K562 (cell line): ENCODE measurements around the gene LRMDA.

Experiments used
- BRCA1 ChIP-seq, 2 experiments: fragments of 450-650 bp in 1 of 2; sonication (generic) in 1 of 2; formaldehyde crosslinking in 1 of 2; IDR thresholded peaks; 2 replicates each; pipeline versions ENCODE4 v1.5.0 to v1.6.1; 2017 to 2020; ENCODE audit warnings: mild to moderate bottlenecking in 1 of 2, missing genetic modification reagents in 1 of 2
- ETV5 ChIP-seq: sonication (generic); formaldehyde crosslinking; IDR thresholded peaks from 2 replicates; pipeline ENCODE4 v1.4.0; 2020; ENCODE audit warnings: low read depth, mild to moderate bottlenecking, missing genetic modification reagents

DNA sequence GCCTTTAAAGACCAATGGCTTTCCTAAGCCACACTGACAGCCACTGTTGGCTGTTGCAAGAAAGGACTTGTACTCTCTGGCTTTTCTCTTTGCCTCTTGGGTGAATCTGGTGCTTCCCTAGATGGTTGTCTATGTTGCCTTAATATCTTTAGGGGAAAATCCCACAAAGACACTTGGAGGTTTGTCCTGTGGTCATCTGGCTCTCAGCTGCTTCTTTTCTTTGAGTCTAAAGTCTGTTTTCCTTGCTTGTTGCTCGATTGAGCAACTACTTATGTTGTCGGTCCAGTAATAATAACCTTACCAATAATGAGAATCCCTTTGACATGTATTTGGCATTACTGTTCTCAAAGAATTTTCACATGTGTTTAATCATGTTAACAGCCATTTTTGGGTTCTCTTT lies 537.6 kb downstream of the LRMDA start:
- TF ChIP-seq BRCA1 (IDR thresholded peaks at IDR 0.05), result no peak
- no peak for TF ChIP-seq BRCA1 (CRISPR knock-in tag; IDR thresholded peaks at IDR 0.05)
- no peak for TF ChIP-seq ETV5 (CRISPR knock-in tag)
